ENCODE results near the gene NEMF. TPM values are rescaled to one million over a fixed set of nuclear protein-coding genes. Genes with fewer than 3 reads are reported as not detected.
"Not testable (repeated sequence)": the region's sequence is repeated elsewhere in the genome, so short reads cannot be mapped to it uniquely, and the experiment has no call there.

NEMF gene
- total RNA-seq, 1 donor from 2014 or later, result 94.9 TPM

DNA sequence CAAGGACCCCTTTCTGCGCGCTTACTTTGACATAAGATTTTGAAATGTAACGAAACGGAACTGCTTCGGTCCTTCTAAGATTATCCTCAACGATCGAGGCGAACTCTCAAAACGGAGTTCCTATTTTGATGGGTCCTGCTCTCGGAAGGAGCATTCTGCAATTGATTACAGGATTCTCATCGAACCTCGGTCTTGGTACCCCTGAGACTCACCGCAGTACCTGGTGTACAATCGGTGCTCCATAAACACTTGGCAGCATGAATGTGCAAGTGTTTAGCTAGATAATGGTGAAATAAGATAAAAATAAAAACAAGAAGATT, 530 bp upstream of the NEMF start:
- DNase-seq (ENCODE audit: low spot score in 2 of 2, unreplicated experiment in 2 of 2), result no peak
- Mint-ChIP-seq H3K27me3 (ENCODE audit: low read depth) (no peaks in the 10 kb centered on the region), H3K36me3 (peaks cover 8% of the 10 kb centered on the region), H3K9me3 (no peaks in the 10 kb centered on the region), H3K4me3 (peak overlapping the region; percentile 96), H3K4me1 (peaks cover 20% of the 10 kb centered on the region), H3K27ac (peak overlapping the region; percentile 97)
- TF ChIP-seq, protein P1, sequence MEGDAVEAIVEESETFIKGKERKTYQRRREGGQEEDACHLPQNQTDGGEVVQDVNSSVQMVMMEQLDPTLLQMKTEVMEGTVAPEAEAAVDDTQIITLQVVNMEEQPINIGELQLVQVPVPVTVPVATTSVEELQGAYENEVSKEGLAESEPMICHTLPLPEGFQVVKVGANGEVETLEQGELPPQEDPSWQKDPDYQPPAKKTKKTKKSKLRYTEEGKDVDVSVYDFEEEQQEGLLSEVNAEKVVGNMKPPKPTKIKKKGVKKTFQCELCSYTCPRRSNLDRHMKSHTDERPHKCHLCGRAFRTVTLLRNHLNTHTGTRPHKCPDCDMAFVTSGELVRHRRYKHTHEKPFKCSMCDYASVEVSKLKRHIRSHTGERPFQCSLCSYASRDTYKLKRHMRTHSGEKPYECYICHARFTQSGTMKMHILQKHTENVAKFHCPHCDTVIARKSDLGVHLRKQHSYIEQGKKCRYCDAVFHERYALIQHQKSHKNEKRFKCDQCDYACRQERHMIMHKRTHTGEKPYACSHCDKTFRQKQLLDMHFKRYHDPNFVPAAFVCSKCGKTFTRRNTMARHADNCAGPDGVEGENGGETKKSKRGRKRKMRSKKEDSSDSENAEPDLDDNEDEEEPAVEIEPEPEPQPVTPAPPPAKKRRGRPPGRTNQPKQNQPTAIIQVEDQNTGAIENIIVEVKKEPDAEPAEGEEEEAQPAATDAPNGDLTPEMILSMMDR (IDR thresholded peaks at IDR 0.05; ENCODE audit: unreplicated experiment), result peak; percentile 1

DNA sequence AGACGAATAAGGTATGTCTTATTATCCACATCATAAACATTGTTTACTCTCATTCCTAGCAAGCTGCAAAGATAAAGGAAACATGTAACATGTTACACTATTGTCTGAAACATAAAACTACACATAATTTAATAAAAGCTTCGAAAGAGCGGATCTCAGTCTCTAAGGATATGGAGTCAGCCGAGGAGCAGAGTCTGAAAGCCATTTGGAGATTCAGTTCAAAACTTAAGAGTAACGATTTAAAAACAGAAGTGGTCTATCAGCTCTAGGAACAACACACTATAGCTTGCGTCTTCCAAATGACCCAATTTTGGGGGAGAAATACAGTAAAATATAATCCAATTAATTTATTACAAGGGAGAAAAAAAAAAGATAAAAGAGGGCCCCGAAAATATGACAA, 775 bp downstream of the NEMF start:
- Mint-ChIP-seq H3K36me3 (peaks cover 13% of the 10 kb centered on the region), H3K27ac (peak overlapping the region; percentile 97), H3K4me1 (peaks cover 20% of the 10 kb centered on the region), H3K4me3 (peak overlapping the region; percentile 96), H3K9me3 (no peaks in the 10 kb centered on the region), H3K27me3 (ENCODE audit: low read depth) (no peaks in the 10 kb centered on the region)
- no peak for DNase-seq (ENCODE audit: low spot score in 2 of 2, unreplicated experiment in 2 of 2)
- TF ChIP-seq, protein P1 (IDR thresholded peaks at IDR 0.05; ENCODE audit: unreplicated experiment), result no peak

GRCh38 chr14:49849213-49849847, 3.3 kb downstream of the NEMF start:
- Mint-ChIP-seq H3K36me3 (peaks cover 24% of the 10 kb centered on the region), H3K4me3 (no peak overlapping the region), H3K27me3 (ENCODE audit: low read depth) (no peaks in the 10 kb centered on the region), H3K9me3 (no peaks in the 10 kb centered on the region), H3K27ac (no peak overlapping the region), H3K4me1 (peaks cover 20% of the 10 kb centered on the region)
- no peak for DNase-seq (ENCODE audit: low spot score in 2 of 2, unreplicated experiment in 2 of 2)
- TF ChIP-seq, protein P1 (IDR thresholded peaks at IDR 0.05; ENCODE audit: unreplicated experiment), result no peak

DNA sequence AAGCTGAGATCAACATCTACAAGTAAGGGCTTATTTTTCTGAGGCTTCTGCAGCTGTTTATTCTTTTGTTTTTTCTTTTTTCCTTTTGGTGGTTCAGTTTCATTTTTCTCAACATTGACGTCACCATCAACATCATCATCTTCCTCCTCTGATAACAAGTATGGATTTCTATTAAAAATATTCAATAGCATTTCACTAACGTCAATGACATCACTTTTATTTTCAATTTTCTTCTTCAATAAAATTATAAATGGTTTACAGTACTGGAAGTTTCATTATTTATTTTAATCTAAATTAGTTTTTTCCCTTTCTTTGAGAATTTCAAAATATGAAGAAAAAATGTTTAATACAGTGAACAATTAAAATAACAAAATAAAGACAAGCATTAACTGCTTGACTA, 23.9 kb downstream of the NEMF start:
- Mint-ChIP-seq H3K36me3 (peaks cover 47% of the 10 kb centered on the region), H3K4me1 (no peaks in the 10 kb centered on the region), H3K27me3 (ENCODE audit: low read depth) (no peaks in the 10 kb centered on the region), H3K4me3 (no peak overlapping the region), H3K9me3 (no peaks in the 10 kb centered on the region), H3K27ac (no peak overlapping the region)
- TF ChIP-seq, protein P1 (IDR thresholded peaks at IDR 0.05; ENCODE audit: unreplicated experiment), result no peak
- no peak for DNase-seq (ENCODE audit: low spot score in 2 of 2, unreplicated experiment in 2 of 2)

DNA sequence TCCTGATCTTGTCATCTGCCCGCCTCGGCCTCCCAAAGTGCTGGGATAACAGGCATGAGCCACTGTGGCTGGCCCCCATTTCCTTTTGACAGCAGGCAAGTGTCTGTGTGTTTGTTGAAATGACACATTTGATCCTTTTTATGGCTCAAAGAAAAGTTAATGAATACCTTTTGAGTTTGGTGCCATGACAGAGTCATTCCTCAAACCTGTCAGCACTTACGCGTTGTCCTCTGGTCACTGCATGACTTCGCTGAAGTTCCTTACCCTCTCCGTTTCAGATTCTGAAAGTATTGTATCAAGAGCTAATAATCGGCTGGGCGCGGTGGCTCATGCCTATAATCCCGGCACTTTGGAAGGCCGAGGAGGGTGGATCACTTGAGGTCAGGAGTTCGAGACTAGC, 32.4 kb downstream of the NEMF start:
- Mint-ChIP-seq H3K27me3 (ENCODE audit: low read depth) (no peaks in the 10 kb centered on the region), H3K36me3 (peaks cover 70% of the 10 kb centered on the region), H3K27ac (no peak overlapping the region), H3K4me1 (no peaks in the 10 kb centered on the region), H3K4me3 (no peak overlapping the region), H3K9me3 (peaks cover 23% of the 10 kb centered on the region)
- TF ChIP-seq, protein P1 (IDR thresholded peaks at IDR 0.05; ENCODE audit: unreplicated experiment), result no peak
- no peak for DNase-seq (ENCODE audit: low spot score in 2 of 2, unreplicated experiment in 2 of 2)

DNA sequence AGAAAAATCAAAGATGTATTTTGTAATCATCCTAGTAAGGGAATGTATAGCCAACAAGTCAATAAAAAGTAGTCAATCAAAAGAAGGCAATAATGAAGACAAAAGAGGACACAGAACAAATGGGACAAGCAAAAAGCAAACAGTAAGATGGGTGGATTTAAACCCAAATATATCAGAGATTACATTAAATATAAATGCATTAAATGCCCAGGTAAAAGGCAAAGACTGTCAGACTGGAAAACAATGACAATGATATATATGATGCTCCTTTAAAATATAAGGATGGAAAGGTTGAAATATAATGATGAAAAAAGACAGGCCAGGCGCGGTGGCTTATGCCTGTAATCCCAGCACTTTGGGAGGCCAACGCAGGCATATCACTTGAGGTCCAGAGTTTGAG, 35.7 kb downstream of the NEMF start:
- H3K9me3 Mint-ChIP-seq, result peaks cover 37% of the 10 kb centered on the region
- no peak for DNase-seq (ENCODE audit: low spot score in 2 of 2, unreplicated experiment in 2 of 2)
- H3K4me1 Mint-ChIP-seq, result no peaks in the 10 kb centered on the region
- TF ChIP-seq, protein P1 (IDR thresholded peaks at IDR 0.05; ENCODE audit: unreplicated experiment), result no peak
- peaks cover 81% of the 10 kb centered on the region for H3K36me3 Mint-ChIP-seq
- no peaks in the 10 kb centered on the region for H3K27me3 Mint-ChIP-seq (ENCODE audit: low read depth)
- no peak overlapping the region for H3K27ac Mint-ChIP-seq
- H3K4me3 Mint-ChIP-seq, result no peak overlapping the region

- peaks cover 87% of the 10 kb centered on the region for H3K36me3 Mint-ChIP-seq
- not testable (repeated sequence) for H3K4me1 Mint-ChIP-seq; DNase-seq (ENCODE audit: low spot score in 2 of 2, unreplicated experiment in 2 of 2); H3K27ac Mint-ChIP-seq; H3K4me3 Mint-ChIP-seq; H3K27me3 Mint-ChIP-seq (ENCODE audit: low read depth)
- H3K9me3 Mint-ChIP-seq, result peaks cover 39% of the 10 kb centered on the region
Observed at GRCh38 chr14:49816118-49816517, 36.5 kb downstream of the NEMF start.
